K562 (cell line): ENCODE data around the gene DMD. TPM values are rescaled to one million over a fixed set of nuclear protein-coding genes. Genes with fewer than 3 reads are reported as not detected.

ENCODE experiments used
- ATAC-seq: fragments of 200-7000 bp; cut with Tn5 transposase; 3 replicates; pipeline ENCODE4 v1.9.1; 2020; ENCODE audit warnings: moderate library complexity
- BruUV-seq: library from RNA; stranded (reverse); fragments of 400-500 nt; replicated peaks from 2 replicates; lab custom pipeline; 2021; lab: Mats Ljungman, UMichigan
- CTCF ChIA-PET: fragments of 300-600 bp; formaldehyde crosslinking; extraction: SDS; loops from one replicate; lab custom pipeline; 2021; ENCODE audit warnings: low intra/inter-chr PET ratio; lab: Yijun Ruan, JAX
- POLR2A ChIA-PET: fragments of 300-600, 350-650 bp; sonication (Branson Sonifier 250); formaldehyde crosslinking; extraction: SDS; loops from one replicate; lab custom pipeline; 2021; ENCODE audit warnings: antibody characterized with exemption, inconsistent platforms; lab: Yijun Ruan, JAX
- DNase-seq, 4 experiments: peaks; one replicate each; pipeline versions ENCODE4 v3.0.0 to v3.0.0-alpha.2; 2011 to 2018; ENCODE audit warnings: low spot score in 3 of 4, mixed read lengths in 3 of 4; ENCODE audit errors: extremely low read depth in 1 of 4
- FAIRE-seq: peaks from 2 replicates; lab custom pipeline; 2011; peaks lifted over from hg19 to GRCh38; lab: Jason Lieb, UNC
- H2AFZ ChIP-seq: 2 replicates; pipeline ENCODE4 v1.6.0; 2011; ENCODE audit warnings: low read depth, low read length, control low read depth, inconsistent platforms
- H3K27ac ChIP-seq: fragments of 200-600 bp; 3 replicates; pipeline ENCODE4 v1.8.0; 2011; ENCODE audit warnings: low read depth, mild to moderate bottlenecking, control low read depth, inconsistent platforms, low read length, moderate library complexity, mixed read lengths; ENCODE audit errors: extremely low read depth
- H3K27me3 ChIP-seq, 2 experiments: fragments of 300-600 bp in 1 of 2; 2 replicates in 1 of 2; 3 replicates in 1 of 2; pipeline versions ENCODE4 v1.6.0 to v1.8.0; 2011; ENCODE audit warnings: inconsistent platforms in 2 of 2, low read length in 2 of 2, mild to moderate bottlenecking in 1 of 2, mixed read lengths in 1 of 2, moderate library complexity in 1 of 2; ENCODE audit not compliant: control insufficient read depth in 2 of 2, insufficient read depth in 2 of 2
- H3K36me3 ChIP-seq: fragments of 300-600 bp; 3 replicates; pipeline ENCODE4 v1.8.0; 2011; ENCODE audit warnings: mild to moderate bottlenecking, low read length, inconsistent platforms; ENCODE audit not compliant: control insufficient read depth, insufficient read depth
- H3K4me1 ChIP-seq, 2 experiments: fragments of 200-600 bp in 1 of 2; replicated peaks in 1 of 2; 2 replicates in 1 of 2; 3 replicates in 1 of 2; pipeline versions ENCODE4 v1.5.1 to v1.8.0; 2011; ENCODE audit warnings: inconsistent platforms in 2 of 2, low read length in 2 of 2, mild to moderate bottlenecking in 1 of 2, mixed read lengths in 1 of 2, moderate library complexity in 1 of 2; ENCODE audit not compliant: control insufficient read depth in 2 of 2, insufficient read depth in 2 of 2
- H3K4me2 ChIP-seq: 2 replicates; pipeline ENCODE4 v1.6.1; 2011; ENCODE audit warnings: low read length, control low read depth, inconsistent platforms, mixed read lengths; ENCODE audit not compliant: insufficient read depth
- H3K4me3 ChIP-seq: fragments of 200-600 bp; sonication (generic), shearing (Covaris generic); 2 replicates; pipeline ENCODE4 v1.5.1; 2016; ENCODE audit warnings: control low read depth, inconsistent platforms
- H3K79me2 ChIP-seq: fragments of 200-600 bp; 3 replicates; pipeline ENCODE4 v1.8.0; 2011; ENCODE audit warnings: low read length, inconsistent platforms; ENCODE audit not compliant: control insufficient read depth, insufficient read depth
- H3K9ac ChIP-seq, 2 experiments: 2 replicates each; pipeline versions ENCODE4 v1.6.0 to v1.6.1; 2011; ENCODE audit warnings: low read depth in 2 of 2, low read length in 2 of 2, control low read depth in 1 of 2, inconsistent platforms in 1 of 2, mild to moderate bottlenecking in 1 of 2, mixed read lengths in 1 of 2; ENCODE audit not compliant: insufficient read depth in 1 of 2
- H3K9me1 ChIP-seq: one replicate; pipeline ENCODE4 v1.6.0; 2011; ENCODE audit warnings: inconsistent platforms, mild to moderate bottlenecking, low read length, moderate library complexity; ENCODE audit not compliant: control insufficient read depth, insufficient read depth
- H3K9me3 ChIP-seq: replicated peaks from 2 replicates; pipeline ENCODE4 v1.5.1; 2011; ENCODE audit warnings: low read depth, low read length, inconsistent platforms; ENCODE audit not compliant: control insufficient read depth, insufficient read depth
- H4K20me1 ChIP-seq: replicated peaks from 2 replicates; pipeline ENCODE4 v1.6.1; 2011; ENCODE audit warnings: low read length, inconsistent platforms, mixed read lengths; ENCODE audit not compliant: control insufficient read depth, insufficient read depth
- BCL6 ChIP-seq: fragments of 250-450 bp; sonication (Bioruptor Pico); IDR thresholded peaks from 2 replicates; pipeline ENCODE4 v1.4.0; 2020
- BRD4 ChIP-seq: fragments of 200-600 bp; sonication (generic); IDR thresholded peaks from 2 replicates; pipeline ENCODE4 v1.6.1; 2017; ENCODE audit warnings: inconsistent platforms
- CHD4 ChIP-seq: fragments of 200-600 bp; sonication (generic); IDR thresholded peaks from 3 replicates; pipeline ENCODE4 v1.6.1; 2012; ENCODE audit warnings: low read depth, mild to moderate bottlenecking, mixed read lengths, low read length, inconsistent platforms; ENCODE audit not compliant: insufficient read depth, insufficient replicate concordance, poor library complexity, severe bottlenecking
- DNMT1 ChIP-seq: fragments of 450-650 bp; IDR thresholded peaks from 2 replicates; pipeline ENCODE4 v1.6.1; 2016; ENCODE audit warnings: antibody characterized with exemption, mild to moderate bottlenecking
- ESRRA ChIP-seq: fragments of 450-650 bp; IDR thresholded peaks from 2 replicates; pipeline ENCODE4 v1.6.1; 2014; ENCODE audit warnings: low read depth, mild to moderate bottlenecking, moderate library complexity, borderline replicate concordance
- HCFC1 ChIP-seq: IDR thresholded peaks from 2 replicates; pipeline ENCODE4 v1.6.1; 2012; ENCODE audit warnings: low read depth, low read length, improper control_type of control experiment
- HDAC1 ChIP-seq, 2 experiments: fragments of 450-650 bp; IDR thresholded peaks; 2 replicates each; pipeline ENCODE4 v1.6.1; 2016 to 2017; ENCODE audit warnings: inconsistent platforms in 1 of 2, mild to moderate bottlenecking in 1 of 2, moderate library complexity in 1 of 2
- HEY1 ChIP-seq: fragments of 250-450 bp; sonication (Bioruptor Pico); IDR thresholded peaks from 2 replicates; pipeline ENCODE4 v1.5.0; 2020; ENCODE audit warnings: mild to moderate bottlenecking, moderate library complexity, borderline replicate concordance
- HMGN3 ChIP-seq: IDR thresholded peaks from 2 replicates; pipeline ENCODE4 v1.6.1; 2011; ENCODE audit warnings: borderline replicate concordance, low read depth, mild to moderate bottlenecking, mixed read lengths, low read length; ENCODE audit not compliant: insufficient read length; ENCODE audit errors: extremely low read depth
- KLF16 ChIP-seq: IDR thresholded peaks from 2 replicates; pipeline ENCODE4 v1.6.1; 2016; ENCODE audit warnings: antibody characterized with exemption
- NBN ChIP-seq: fragments of 450-650 bp; IDR thresholded peaks from 2 replicates; pipeline ENCODE4 v1.6.1; 2016; ENCODE audit warnings: low read depth, mild to moderate bottlenecking
- NFIC ChIP-seq: fragments of 450-650 bp; IDR thresholded peaks from 2 replicates; pipeline ENCODE4 v1.6.1; 2017; ENCODE audit warnings: mild to moderate bottlenecking, inconsistent platforms
- NFRKB ChIP-seq: fragments of 450-650 bp; IDR thresholded peaks from 2 replicates; pipeline ENCODE4 v1.6.1; 2016; ENCODE audit warnings: low read depth
- NONO ChIP-seq, 2 experiments: fragments of 200-400 bp in 1 of 2; fragments of 450-650 bp in 1 of 2; formaldehyde crosslinking in 1 of 2; IDR thresholded peaks; 2 replicates each; pipeline ENCODE4 v1.6.1; 2017; ENCODE audit warnings: low read depth in 2 of 2, mild to moderate bottlenecking in 2 of 2, moderate library complexity in 2 of 2, low read length in 1 of 2
- RNF219 ChIP-seq: fragments of 250-450 bp; sonication (Bioruptor Pico); IDR thresholded peaks from 2 replicates; pipeline ENCODE4 v1.5.0; 2022; ENCODE audit warnings: mild to moderate bottlenecking
- SIX5 ChIP-seq, 2 experiments: IDR thresholded peaks; 2 replicates each; pipeline ENCODE4 v1.6.1; 2011; ENCODE audit warnings: low read length in 2 of 2, borderline replicate concordance in 1 of 2, low read depth in 1 of 2, mild to moderate bottlenecking in 1 of 2, moderate library complexity in 1 of 2; ENCODE audit not compliant: insufficient read depth in 1 of 2
- XRCC3 ChIP-seq: fragments of 450-650 bp; IDR thresholded peaks from 2 replicates; pipeline ENCODE4 v1.6.1; 2017; ENCODE audit warnings: mild to moderate bottlenecking, moderate library complexity
- WGBS: fragments of 100-300 bp; shearing (Covaris generic); methylation state at CpG from one replicate; pipeline ENCODE4 v1.1.6; 2016; ENCODE audit warnings: low coverage, mixed read lengths; ENCODE audit not compliant: insufficient coverage; ENCODE audit errors: missing lambda C conversion rate; 5-methylcytosine and 5-hydroxymethylcytosine counted together
- in situ Hi-C: fragments of 300-500 bp; cut with MboI; formaldehyde crosslinking; loops from 4 replicates; pipeline ENCODE4 v1.15.0; 2018; ENCODE audit warnings: inconsistent platforms, mixed read lengths
- intact Hi-C: fragments of 100-400 bp; cut with micrococcal nuclease; formaldehyde crosslinking; loops from 2 replicates; pipeline ENCODE4 v1.14.2; 2022
- polyA plus RNA-seq, 8 experiments: library from polyadenylated mRNA; depleted of rRNA in 4 of 8; stranded (reverse) in 5 of 8; unstranded in 3 of 8; fragments of >200 nt; fragmentation: Nextera tagmentation in 2 of 8; fragmentation: Illumina TruSeq in 1 of 8; extraction: Ambion mirVana in 2 of 8; extraction: Trizol in 1 of 8; gene quantifications; 2 replicates each; pipeline versions ENCODE4 v1.2.1 to v1.2.3, GENCODE V29; 2011 to 2014; ENCODE audit warnings: inconsistent platforms in 1 of 8, missing spikeins in 1 of 8
- total RNA-seq, 7 experiments: library from RNA; depleted of rRNA in 6 of 7; stranded (reverse); fragments of >200 nt in 6 of 7; fragmentation: Illumina TruSeq in 2 of 7; extraction: Trizol in 2 of 7; gene quantifications; 2 replicates each; pipeline versions ENCODE4 v1.2.1 to v1.2.3, GENCODE V29; 2011 to 2021; ENCODE audit warnings: low replicate concordance in 1 of 7

The DMD gene
- total and polyA plus RNA-seq, 9 of the 15 experiments (the other 6 are each of a cell fraction or from before 2014, with no cell fraction given) = 3.8 to 20.4 (median 11.4) TPM

GRCh38 chrX:33032700-33033099 is 178.6 kb downstream of the DMD start:
- Histone ChIP-seq H3K79me2 (no peaks in the 10 kb centered on the region), H2AFZ (no peak overlapping the region), H3K4me3 (no peak overlapping the region), H3K9me1 (no peaks in the 10 kb centered on the region), H3K27me3 (no peaks in the 10 kb centered on the region), H3K9me3 (no peaks in the 10 kb centered on the region), H3K4me2 (no peak overlapping the region), H3K9ac (no peak overlapping the region), H3K27ac (no peak overlapping the region), H4K20me1 (no peaks in the 10 kb centered on the region), H3K36me3 (no peaks in the 10 kb centered on the region), H3K4me1 (no peaks in the 10 kb centered on the region)
- in situ Hi-C loops (no loop called here), intact Hi-C loops (no loop called here)
- ChIA-PET POLR2A (no interaction called here), CTCF (no interaction called here)
- no peak for TF ChIP-seq ESRRA
- TF ChIP-seq DNMT1 = no peak
- TF ChIP-seq NBN = no peak
- DNase-seq (no peak), ATAC-seq (no peak), FAIRE-seq (no peak)
- 0% methylated on average over 3 of the region's 3 CpGs for WGBS
- no TSS peak for BruUV-seq

GRCh38 chrX:33014949-33015348 is 196.4 kb downstream of the DMD start:
- Histone ChIP-seq H3K9me3 (0 out of 2 replicates have a peak, but pooled peaks cover 1% of the 10 kb centered on the region), H3K4me2 (no peak overlapping the region), H3K4me3 (no peak overlapping the region), H3K9me1 (no peaks in the 10 kb centered on the region), H4K20me1 (no peaks in the 10 kb centered on the region), H3K4me1 (no peaks in the 10 kb centered on the region), H3K79me2 (no peaks in the 10 kb centered on the region), H3K9ac (no peak overlapping the region), H3K27me3 (no peaks in the 10 kb centered on the region), H3K27ac (no peak overlapping the region), H2AFZ (no peak overlapping the region), H3K36me3 (no peaks in the 10 kb centered on the region)
- intact Hi-C loops = no loop called here
- ChIA-PET CTCF (no interaction called here), POLR2A (no interaction called here)
- WGBS = 2% methylated on average over 6 of the region's 6 CpGs
- DNase-seq (no peak), ATAC-seq (no peak), FAIRE-seq (no peak)
- in situ Hi-C loops = no loop called here
- no TSS peak for BruUV-seq
- TF ChIP-seq BCL6 (no peak), RNF219 (CRISPR knock-in tag) (no peak), HCFC1 (no peak), HEY1 (no peak), SIX5 (IDR thresholded peaks at IDR 0.05; ENCODE audit: borderline replicate concordance in 1 of 2, insufficient read depth in 1 of 2, low read depth in 1 of 2, low read length in 2 of 2) (no peak), CHD4 (no peak), HMGN3 (no peak), NFRKB (no peak), NONO (IDR thresholded peaks at IDR 0.05; ENCODE audit: low read depth in 2 of 2, low read length in 1 of 2) (no peak), XRCC3 (no peak), HDAC1 (IDR thresholded peaks at IDR 0.05) (no peak), BRD4 (no peak), KLF16 (no peak), NFIC (no peak)
